ENCODE data around the gene MRC1.
"Not testable (repeated sequence)": the region's sequence is repeated elsewhere in the genome, so short reads cannot be mapped to it uniquely, and the experiment has no call there.

DNA sequence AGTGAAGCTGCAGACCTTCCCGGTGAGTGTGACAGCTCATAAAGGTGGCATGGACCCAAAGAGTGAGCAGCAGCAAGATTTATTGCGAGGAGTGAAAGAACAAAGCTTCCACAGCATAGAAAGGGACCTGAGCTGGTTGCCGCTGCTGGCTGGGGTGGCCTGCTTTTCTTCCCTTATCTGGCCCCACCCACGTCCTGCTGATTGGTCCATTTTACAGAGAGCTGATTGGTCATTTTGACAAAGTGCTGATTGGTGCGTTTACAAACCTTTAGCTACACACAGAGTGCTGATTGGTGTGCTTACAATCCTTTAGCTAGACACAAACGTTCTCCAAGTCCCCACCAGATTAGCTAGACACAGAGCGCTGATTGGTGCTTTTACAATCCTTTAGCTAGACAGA is 141.1 kb downstream of the MRC1 start:
- TF ChIP-seq EZH2 (IDR thresholded peaks at IDR 0.05; ENCODE audit: borderline replicate concordance, low read depth, low read length, severe bottlenecking): not testable (repeated sequence)
- TF ChIP-seq, protein P1, sequence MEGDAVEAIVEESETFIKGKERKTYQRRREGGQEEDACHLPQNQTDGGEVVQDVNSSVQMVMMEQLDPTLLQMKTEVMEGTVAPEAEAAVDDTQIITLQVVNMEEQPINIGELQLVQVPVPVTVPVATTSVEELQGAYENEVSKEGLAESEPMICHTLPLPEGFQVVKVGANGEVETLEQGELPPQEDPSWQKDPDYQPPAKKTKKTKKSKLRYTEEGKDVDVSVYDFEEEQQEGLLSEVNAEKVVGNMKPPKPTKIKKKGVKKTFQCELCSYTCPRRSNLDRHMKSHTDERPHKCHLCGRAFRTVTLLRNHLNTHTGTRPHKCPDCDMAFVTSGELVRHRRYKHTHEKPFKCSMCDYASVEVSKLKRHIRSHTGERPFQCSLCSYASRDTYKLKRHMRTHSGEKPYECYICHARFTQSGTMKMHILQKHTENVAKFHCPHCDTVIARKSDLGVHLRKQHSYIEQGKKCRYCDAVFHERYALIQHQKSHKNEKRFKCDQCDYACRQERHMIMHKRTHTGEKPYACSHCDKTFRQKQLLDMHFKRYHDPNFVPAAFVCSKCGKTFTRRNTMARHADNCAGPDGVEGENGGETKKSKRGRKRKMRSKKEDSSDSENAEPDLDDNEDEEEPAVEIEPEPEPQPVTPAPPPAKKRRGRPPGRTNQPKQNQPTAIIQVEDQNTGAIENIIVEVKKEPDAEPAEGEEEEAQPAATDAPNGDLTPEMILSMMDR (IDR thresholded peaks at IDR 0.05; ENCODE audit: borderline replicate concordance, extremely low read depth, low read length, poor library complexity, severe bottlenecking): not testable (repeated sequence)
